Measurements from ENCODE around the gene ZSCAN22. TPM values are rescaled to one million over a fixed set of nuclear protein-coding genes. Genes with fewer than 3 reads are reported as not detected.

ZSCAN22 gene
- total and polyA plus RNA-seq, 2 experiments from 2014 or later = 2.0 to 2.2 TPM

GRCh38 chr19:58336820-58337219, 10.0 kb downstream of the ZSCAN22 start:
- Histone ChIP-seq H3K79me2 (no peaks in the 10 kb centered on the region), H3K4me2 (no peak overlapping the region), H3K4me3 (no peak overlapping the region), H3K9me2 (replicated peaks; ENCODE audit: insufficient read depth) (no peaks in the 10 kb centered on the region), H3K4me1 (ENCODE audit: insufficient read depth) (no peaks in the 10 kb centered on the region), H4K20me1 (ENCODE audit: insufficient read depth, poor library complexity, severe bottlenecking) (no peaks in the 10 kb centered on the region), H2AFZ (no peak overlapping the region), H3K27ac (no peak overlapping the region), H3K36me3 (replicated peaks; ENCODE audit: insufficient read depth, low read depth) (no peaks in the 10 kb centered on the region), H3K27me3 (no peaks in the 10 kb centered on the region), H3K9me3 (ENCODE audit: low read depth) (no peaks in the 10 kb centered on the region)
- TF ChIP-seq CTCF (IDR thresholded peaks at IDR 0.05; ENCODE audit: poor library complexity) (no peak), EZH2 (IDR thresholded peaks at IDR 0.05; ENCODE audit: borderline replicate concordance) (no peak), EZH2phosphoT487 (IDR thresholded peaks at IDR 0.05; ENCODE audit: low read depth, severe bottlenecking, unreplicated experiment) (no peak)
- WGBS (ENCODE audit: low lambda C conversion rate, missing lambda C conversion rate) = 98% methylated on average over 4 of the region's 4 CpGs
- DNase-seq (ENCODE audit: low spot score) = no peak

- H3K36me3 ChIP-seq (replicated peaks; ENCODE audit: insufficient read depth, low read depth) = no peaks in the 10 kb centered on the region
- H3K4me1 ChIP-seq (ENCODE audit: insufficient read depth) = no peaks in the 10 kb centered on the region
- no peak for DNase-seq (ENCODE audit: low spot score)
Observed at GRCh38 chr19:58338336-58338735, 11.5 kb downstream of the ZSCAN22 start.

GRCh38 chr19:58338825-58339558, 12.2 kb downstream of the ZSCAN22 start:
- H3K4me2 ChIP-seq = no peak overlapping the region
- no peak overlapping the region for H2AFZ ChIP-seq
- H3K4me1 ChIP-seq (ENCODE audit: insufficient read depth) = no peaks in the 10 kb centered on the region
- no peaks in the 10 kb centered on the region for H3K9me3 ChIP-seq (ENCODE audit: low read depth)
- H3K79me2 ChIP-seq = no peaks in the 10 kb centered on the region
- no peaks in the 10 kb centered on the region for H4K20me1 ChIP-seq (ENCODE audit: insufficient read depth, poor library complexity, severe bottlenecking)
- no peaks in the 10 kb centered on the region for H3K9me2 ChIP-seq (replicated peaks; ENCODE audit: insufficient read depth)
- no peak overlapping the region for H3K4me3 ChIP-seq
- no peak for DNase-seq (ENCODE audit: low spot score)
- TF ChIP-seq EZH2 (IDR thresholded peaks at IDR 0.05; ENCODE audit: borderline replicate concordance) = no peak
- TF ChIP-seq CTCF (IDR thresholded peaks at IDR 0.05; ENCODE audit: poor library complexity) = no peak
- no peak for TF ChIP-seq EZH2phosphoT487 (IDR thresholded peaks at IDR 0.05; ENCODE audit: low read depth, severe bottlenecking, unreplicated experiment)
- H3K27me3 ChIP-seq = no peaks in the 10 kb centered on the region
- H3K27ac ChIP-seq = no peak overlapping the region
- no peaks in the 10 kb centered on the region for H3K36me3 ChIP-seq (replicated peaks; ENCODE audit: insufficient read depth, low read depth)
- WGBS (ENCODE audit: low lambda C conversion rate, missing lambda C conversion rate) = 82% methylated on average over 30 of the region's 30 CpGs

More at GRCh38 chr19:58338336-58338735, 11.5 kb downstream of the ZSCAN22 start:
- no peak overlapping the region for H3K4me3 ChIP-seq
- no peaks in the 10 kb centered on the region for H3K79me2 ChIP-seq
- 97% methylated on average over 11 of the region's 11 CpGs for WGBS (ENCODE audit: low lambda C conversion rate, missing lambda C conversion rate)
- no peak overlapping the region for H2AFZ ChIP-seq
- no peak overlapping the region for H3K4me2 ChIP-seq
- no peaks in the 10 kb centered on the region for H3K9me3 ChIP-seq (ENCODE audit: low read depth)
- H3K9me2 ChIP-seq (replicated peaks; ENCODE audit: insufficient read depth) = no peaks in the 10 kb centered on the region
- H3K27me3 ChIP-seq = no peaks in the 10 kb centered on the region
- no peaks in the 10 kb centered on the region for H4K20me1 ChIP-seq (ENCODE audit: insufficient read depth, poor library complexity, severe bottlenecking)
- TF ChIP-seq EZH2phosphoT487 (IDR thresholded peaks at IDR 0.05; ENCODE audit: low read depth, severe bottlenecking, unreplicated experiment) = no peak
- no peak for TF ChIP-seq CTCF (IDR thresholded peaks at IDR 0.05; ENCODE audit: poor library complexity)
- TF ChIP-seq EZH2 (IDR thresholded peaks at IDR 0.05; ENCODE audit: borderline replicate concordance) = no peak
- no peak overlapping the region for H3K27ac ChIP-seq

Measured in hepatocyte (in vitro differentiated cells).